DND-41 (cell line): Measurements from ENCODE around the gene ARFRP1.

Experiments
- EZH2 ChIP-seq: IDR thresholded peaks from 3 replicates; pipeline ENCODE4 v1.6.1; 2012; ENCODE audit warnings: borderline replicate concordance, low read depth, mild to moderate bottlenecking, moderate library complexity, low read length, inconsistent platforms; ENCODE audit not compliant: severe bottlenecking
- TF ChIP-seq, protein P1 (sequence below): IDR thresholded peaks from 2 replicates; pipeline ENCODE4 v1.5.1; 2012; ENCODE audit warnings: borderline replicate concordance, low read length, moderate library complexity, mild to moderate bottlenecking; ENCODE audit not compliant: poor library complexity, severe bottlenecking; ENCODE audit errors: extremely low read depth

- TF ChIP-seq, protein P1, sequence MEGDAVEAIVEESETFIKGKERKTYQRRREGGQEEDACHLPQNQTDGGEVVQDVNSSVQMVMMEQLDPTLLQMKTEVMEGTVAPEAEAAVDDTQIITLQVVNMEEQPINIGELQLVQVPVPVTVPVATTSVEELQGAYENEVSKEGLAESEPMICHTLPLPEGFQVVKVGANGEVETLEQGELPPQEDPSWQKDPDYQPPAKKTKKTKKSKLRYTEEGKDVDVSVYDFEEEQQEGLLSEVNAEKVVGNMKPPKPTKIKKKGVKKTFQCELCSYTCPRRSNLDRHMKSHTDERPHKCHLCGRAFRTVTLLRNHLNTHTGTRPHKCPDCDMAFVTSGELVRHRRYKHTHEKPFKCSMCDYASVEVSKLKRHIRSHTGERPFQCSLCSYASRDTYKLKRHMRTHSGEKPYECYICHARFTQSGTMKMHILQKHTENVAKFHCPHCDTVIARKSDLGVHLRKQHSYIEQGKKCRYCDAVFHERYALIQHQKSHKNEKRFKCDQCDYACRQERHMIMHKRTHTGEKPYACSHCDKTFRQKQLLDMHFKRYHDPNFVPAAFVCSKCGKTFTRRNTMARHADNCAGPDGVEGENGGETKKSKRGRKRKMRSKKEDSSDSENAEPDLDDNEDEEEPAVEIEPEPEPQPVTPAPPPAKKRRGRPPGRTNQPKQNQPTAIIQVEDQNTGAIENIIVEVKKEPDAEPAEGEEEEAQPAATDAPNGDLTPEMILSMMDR: no peak
- no peak for TF ChIP-seq EZH2
Observed at GRCh38 chr20:63708301-63709148, 749 bp upstream of the ARFRP1 start.
